ENCODE measurements around the gene ARID1B.

GRCh38 chr6:156993713-156994112, 216.5 kb downstream of the ARID1B start:
- TF ChIP-seq, protein P1, sequence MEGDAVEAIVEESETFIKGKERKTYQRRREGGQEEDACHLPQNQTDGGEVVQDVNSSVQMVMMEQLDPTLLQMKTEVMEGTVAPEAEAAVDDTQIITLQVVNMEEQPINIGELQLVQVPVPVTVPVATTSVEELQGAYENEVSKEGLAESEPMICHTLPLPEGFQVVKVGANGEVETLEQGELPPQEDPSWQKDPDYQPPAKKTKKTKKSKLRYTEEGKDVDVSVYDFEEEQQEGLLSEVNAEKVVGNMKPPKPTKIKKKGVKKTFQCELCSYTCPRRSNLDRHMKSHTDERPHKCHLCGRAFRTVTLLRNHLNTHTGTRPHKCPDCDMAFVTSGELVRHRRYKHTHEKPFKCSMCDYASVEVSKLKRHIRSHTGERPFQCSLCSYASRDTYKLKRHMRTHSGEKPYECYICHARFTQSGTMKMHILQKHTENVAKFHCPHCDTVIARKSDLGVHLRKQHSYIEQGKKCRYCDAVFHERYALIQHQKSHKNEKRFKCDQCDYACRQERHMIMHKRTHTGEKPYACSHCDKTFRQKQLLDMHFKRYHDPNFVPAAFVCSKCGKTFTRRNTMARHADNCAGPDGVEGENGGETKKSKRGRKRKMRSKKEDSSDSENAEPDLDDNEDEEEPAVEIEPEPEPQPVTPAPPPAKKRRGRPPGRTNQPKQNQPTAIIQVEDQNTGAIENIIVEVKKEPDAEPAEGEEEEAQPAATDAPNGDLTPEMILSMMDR (IDR thresholded peaks at IDR 0.05): no peak
- no peak for TF ChIP-seq EZH2 (IDR thresholded peaks at IDR 0.05; ENCODE audit: borderline replicate concordance, insufficient read depth, low read depth, low read length, poor library complexity, severe bottlenecking)
